ACHN (cell line): Measurements from ENCODE around the gene HDAC9.

ENCODE experiments used
- DNase-seq: peaks from one replicate; pipeline ENCODE4 v3.0.0-alpha.2; 2015
- in situ Hi-C: cut with HindIII; loops from 2 replicates; pipeline ENCODE4 v1.10.0; 2017; ENCODE audit warnings: low sequenced_read_pairs, low pct_ligation_motif_present, low pct_unique_long_range_greater_than_20kb

Gene HDAC9

DNA sequence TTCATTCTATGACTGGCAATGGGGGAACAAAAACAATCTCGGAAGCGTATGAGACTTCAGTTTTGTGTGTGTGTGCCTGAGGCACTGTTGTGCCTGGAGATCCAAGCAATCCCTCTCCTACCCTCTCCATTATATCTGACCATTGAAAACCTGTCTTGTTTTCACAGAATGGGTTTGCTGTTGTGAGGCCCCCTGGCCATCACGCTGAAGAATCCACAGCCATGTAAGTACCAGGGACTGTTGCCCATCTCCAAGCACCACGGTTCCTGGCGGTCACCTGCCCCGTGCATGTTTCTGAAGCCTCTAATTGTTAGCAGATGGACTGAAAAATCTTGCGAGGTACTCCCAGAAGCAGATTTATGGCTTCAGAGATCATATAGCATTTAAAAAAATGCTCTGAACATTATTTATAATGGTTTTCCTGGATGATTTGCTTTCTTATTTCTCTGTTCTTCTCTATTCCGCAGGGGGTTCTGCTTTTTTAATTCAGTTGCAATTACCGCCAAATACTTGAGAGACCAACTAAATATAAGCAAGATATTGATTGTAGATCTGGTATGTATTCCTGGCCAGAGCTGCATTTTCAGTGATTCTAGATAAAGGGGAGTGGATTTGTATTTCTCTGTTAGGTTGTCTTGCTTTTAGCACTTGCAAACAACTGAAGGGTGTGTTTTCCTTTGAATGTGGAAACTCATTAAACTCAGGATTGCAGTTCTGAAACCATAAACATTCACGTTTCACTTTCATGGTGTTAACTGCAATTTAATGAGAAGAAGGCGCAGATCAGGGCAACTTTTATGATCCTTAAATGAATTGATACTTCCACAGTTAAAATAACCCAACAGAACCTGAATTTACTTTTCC lies 333.7 kb downstream of the HDAC9 start:
- in situ Hi-C loops: no loop called here
- DNase-seq: no peak

DNA sequence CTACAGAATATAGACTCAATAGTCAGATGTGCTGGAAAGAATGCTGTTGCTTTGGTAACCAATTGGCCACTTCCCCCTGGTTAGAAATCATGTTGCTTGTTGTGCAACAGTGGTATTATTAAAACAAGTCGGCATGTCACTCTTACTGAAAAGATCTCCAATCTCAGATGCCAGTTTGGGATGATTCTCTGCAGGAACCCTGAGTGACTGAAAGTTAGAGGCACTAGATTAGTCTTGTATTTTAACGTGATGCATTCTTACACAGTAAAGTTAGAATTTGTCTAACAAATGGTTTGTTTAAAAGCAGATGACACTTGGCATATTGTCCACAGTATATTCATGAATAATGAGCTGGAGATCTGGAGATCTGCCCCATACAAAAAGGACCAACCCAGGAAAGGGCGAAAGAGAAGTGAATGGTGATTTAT lies 334.3 kb downstream of the HDAC9 start:
- in situ Hi-C loops: no loop called here
- no peak for DNase-seq

DNA sequence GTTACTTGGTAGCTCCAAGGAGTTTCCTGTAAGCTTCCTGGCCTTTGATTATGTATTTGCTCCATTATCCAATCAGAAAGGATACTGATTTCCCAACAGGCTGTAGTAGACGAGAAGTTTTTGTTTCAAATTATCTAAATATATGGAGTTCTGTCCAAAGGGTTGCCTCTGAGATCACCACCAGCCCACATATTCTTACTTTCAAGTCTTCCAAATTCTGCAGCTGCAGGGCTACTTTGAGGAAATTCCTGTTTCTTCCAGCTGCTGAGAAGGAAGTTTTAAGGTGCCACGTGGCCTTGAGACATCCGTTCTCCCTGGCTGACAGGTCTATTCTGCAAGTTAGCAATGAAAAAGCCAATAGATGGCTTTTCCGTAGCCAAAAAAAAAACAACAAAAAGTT lies 335.9 kb downstream of the HDAC9 start:
- in situ Hi-C loops: no loop called here

DNA sequence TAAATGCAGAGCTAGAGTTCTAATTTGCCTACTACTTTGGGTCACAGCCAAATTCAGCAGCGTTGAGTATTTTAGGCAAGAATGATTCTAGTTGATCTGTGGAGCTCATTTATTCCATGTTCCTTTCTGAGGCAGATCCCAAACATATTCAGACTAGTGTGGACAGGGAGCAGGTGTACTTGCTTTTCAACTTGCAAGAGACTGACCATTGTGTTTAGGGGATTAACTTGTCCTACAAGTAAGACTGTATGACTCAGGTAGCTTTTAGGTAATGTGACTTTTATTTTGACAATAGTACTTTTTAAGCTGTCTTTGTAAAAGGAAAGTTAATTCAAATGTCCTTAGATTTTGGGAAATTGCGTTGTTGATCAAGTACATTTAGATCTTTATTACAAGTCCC lies 336.4 kb downstream of the HDAC9 start:
- in situ Hi-C loops: no loop called here
- DNase-seq: no peak

More for the DNA sequence above, 335.9 kb downstream of the HDAC9 start:
- DNase-seq: no peak

DNA sequence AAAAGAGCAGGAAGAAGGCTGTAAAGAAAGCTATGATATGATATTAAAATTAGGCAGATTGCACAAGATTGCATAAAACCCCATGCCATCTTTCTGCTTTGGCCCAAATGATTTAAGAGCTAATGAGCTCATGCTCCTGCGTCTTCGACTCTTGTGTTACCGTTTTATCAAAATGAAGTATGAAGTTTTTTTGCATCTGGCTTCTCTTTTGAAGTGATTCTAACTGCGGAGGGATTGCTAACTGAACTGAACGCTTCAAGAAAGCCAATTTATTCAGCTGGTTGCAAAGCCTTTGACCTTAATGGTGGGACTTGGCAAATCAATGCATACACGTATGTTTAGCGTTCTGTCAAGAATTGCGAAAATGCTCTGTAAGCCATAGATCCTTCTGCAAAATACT lies 339.0 kb downstream of the HDAC9 start:
- no peak for DNase-seq
- in situ Hi-C loops: no loop called here

DNA sequence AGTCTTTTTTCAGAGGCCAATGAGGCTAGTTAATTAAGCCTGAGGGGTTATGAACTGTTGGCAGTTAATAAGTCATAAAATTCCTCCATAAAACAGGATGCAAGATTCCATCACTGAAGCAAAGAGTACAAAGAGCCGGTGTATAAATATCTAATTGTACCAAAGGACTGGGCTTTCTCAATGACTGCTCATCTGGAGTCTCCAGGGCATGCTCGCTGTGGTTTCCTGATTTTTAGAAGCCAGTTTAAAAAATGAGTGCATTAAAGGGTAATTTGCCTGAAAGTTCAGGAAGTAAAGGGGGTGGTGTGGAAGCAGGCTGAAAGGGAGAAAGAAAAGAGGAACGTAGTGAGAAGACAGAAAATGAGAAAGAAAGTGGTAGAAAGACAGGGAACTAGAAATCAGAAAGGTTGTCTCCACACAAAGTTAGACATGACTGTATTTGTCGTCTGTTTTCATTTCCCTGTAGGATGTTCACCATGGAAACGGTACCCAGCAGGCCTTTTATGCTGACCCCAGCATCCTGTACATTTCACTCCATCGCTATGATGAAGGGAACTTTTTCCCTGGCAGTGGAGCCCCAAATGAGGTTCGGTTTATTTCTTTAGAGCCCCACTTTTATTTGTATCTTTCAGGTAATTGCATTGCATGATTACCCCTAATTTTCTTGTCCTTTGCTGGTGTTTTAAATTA lies 339.6 kb downstream of the HDAC9 start:
- in situ Hi-C loops: no loop called here
- DNase-seq: no peak

DNA sequence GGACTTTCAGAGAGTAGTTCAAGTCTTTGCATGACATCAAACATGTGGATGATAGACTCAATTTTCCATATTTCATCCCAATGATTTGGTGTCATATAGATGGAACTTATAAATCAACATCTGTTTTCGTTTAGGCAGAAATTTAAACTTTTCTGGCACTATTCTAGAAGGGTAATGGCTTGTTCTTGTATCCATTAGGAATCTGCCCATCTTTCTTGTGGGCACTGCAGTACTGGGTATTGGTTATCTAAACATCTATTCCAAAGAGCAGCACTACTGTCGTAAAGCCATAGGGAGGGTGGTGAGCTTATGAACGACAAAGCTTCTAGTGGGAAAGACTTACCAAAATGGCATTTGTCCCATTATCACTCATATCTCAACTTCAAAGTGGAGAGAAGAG lies 348.4 kb downstream of the HDAC9 start:
- in situ Hi-C loops: no loop called here
- no peak for DNase-seq

DNA sequence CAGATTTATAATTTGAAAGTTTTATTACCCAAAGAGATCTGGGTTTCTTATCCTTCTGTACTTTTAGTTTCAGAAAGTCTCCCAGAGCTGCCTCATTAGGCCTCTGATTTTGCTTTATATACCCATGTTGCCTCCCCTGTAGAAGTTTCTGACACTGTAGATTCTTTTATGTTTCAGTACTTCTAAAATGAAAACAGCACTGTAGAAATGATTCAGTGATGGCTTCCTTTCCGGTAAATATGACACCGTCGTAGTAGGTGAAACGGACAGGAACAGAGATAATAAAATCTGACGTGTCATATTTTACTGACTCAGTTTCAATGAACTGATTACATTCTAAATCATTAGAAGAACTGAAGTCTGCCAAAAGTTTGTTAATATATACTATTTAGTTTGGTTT lies 349.2 kb downstream of the HDAC9 start:
- no peak for DNase-seq
- in situ Hi-C loops: no loop called here

DNA sequence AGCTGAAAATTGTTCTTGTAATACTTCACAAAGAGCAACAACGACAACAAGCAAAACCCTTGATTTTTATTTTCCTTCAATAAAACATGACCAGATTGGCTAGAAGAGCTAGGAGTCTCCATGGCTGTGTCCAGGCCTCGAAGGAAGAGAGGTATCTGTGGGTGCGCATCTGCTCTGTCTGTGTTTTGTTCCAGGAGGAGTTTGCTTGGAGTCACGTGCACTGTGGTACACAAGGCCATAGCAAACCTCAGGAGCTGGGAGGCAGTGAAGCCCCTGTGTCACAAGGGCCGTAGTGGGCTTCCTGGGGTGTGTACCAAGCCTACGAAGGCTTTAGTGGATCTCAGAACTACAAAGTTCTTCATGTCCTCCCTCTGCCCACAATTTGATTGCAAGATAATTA lies 350.2 kb downstream of the HDAC9 start:
- in situ Hi-C loops: no loop called here
- DNase-seq: no peak

DNA sequence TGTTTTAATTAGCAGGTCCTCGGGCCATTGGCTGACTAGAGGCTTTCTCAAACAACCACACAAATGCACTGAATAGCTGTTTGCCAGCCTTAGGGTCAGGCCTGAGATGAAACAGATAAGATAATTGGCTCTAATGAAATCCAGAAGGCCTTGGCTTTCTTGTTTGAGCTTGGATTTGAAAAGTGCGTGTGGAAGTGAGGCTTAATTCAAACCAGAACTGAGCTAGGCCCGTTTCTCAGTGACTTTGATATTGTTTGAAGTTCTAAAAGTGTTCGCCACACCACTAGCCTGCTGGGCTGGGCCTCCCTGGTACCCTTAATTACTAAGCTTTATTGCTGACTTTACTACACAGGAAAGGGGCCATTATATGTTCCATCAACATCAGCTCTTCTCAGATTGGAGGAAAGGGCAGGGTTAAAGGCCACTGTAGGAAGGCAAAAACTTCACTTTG lies 351.2 kb downstream of the HDAC9 start:
- in situ Hi-C loops: no loop called here
- DNase-seq: no peak

DNA sequence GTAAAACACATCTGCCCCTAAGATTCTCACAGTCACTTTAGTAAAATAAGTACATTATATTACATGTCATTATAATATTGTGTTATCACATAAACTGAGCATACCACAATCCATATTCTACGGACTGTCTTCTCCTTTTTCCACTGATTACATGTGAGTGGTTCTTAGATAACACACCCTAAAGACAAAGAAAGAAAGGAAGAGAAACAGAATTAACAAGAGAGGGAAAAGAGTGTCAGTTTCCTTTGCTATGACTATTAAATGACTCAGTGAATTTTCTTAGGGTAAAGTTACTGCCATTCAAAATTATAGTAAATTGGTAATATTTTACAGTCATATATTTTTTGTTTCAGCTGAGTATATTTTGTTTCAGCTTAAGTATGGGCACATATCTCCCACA lies 353.6 kb downstream of the HDAC9 start:
- DNase-seq: no peak
- in situ Hi-C loops: no loop called here

DNA sequence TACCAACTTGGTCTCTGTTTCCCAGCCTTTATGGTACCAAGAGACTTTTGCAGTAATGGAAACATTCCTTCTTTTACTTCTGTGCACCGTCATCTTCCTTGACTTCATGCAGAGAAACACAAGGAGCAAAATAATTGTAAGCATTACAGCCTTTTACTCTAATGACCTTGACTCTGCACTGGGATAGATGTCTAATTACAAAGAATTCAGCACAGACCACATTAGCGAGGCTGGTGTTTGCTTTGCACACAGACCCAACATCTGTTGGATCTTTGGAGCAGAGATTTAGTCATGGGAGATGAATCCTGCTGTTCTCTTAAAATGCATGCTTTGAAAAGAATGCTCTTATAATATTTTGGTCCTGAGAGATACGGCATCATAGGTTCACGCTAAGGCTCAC lies 360.2 kb downstream of the HDAC9 start:
- in situ Hi-C loops: no loop called here
- no peak for DNase-seq

DNA sequence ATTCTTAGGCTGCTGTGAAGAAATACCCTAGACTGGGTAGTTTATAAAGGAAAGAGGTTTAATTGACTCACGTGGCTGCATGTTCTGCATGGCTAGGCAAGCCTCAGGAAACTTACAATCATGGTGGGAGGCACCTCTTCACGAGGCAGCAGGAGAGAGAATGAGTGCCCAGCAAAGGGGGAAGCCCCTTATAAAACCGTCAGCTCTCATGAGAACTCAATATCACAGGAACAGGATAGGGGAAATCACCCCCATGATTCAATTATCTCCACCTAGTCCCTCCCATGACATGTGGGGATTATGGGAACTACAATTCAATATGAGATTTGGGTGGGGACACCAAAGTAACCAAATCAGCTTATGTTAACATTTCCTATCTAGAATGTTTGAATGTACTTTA lies 362.7 kb downstream of the HDAC9 start:
- in situ Hi-C loops: no loop called here
- no peak for DNase-seq

DNA sequence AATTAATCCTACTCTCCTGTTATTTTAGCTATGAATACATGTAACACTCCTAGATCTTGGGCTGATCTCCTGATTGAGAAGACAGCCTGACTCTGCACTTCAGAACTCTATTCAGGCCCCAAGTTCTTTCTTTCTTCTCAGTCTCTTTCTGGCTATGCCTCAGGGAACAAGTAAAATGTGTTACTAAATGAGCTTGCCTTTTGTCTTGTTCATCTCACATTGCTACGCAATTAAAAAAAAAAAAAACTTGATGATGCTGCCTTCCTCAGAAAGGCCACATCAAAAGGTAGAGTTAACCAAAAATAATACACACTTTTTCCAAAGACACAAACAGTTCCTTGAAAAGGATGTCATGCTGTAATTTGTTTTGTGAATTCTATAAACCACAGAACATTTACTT lies 363.8 kb downstream of the HDAC9 start:
- in situ Hi-C loops: no loop called here
- DNase-seq: no peak

DNA sequence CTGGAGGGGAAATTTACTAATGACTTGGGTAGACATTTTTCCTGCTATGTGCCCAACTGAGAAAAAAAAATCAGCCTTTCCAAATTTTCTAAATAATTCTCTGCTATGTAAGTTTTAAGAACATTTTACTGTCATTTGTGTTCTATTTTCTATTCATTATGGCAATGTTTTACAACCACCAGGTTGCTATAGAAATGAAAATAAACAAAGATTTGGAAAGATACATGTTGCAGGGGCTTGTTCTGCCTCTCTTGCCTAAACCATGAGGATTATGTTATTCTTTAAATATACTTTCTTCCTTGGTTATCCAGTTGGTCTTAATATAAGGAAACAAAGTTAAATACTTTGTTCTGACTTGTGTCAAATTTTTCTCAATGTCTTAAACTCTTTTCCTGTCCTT lies 364.7 kb downstream of the HDAC9 start:
- in situ Hi-C loops: no loop called here
- DNase-seq: no peak

DNA sequence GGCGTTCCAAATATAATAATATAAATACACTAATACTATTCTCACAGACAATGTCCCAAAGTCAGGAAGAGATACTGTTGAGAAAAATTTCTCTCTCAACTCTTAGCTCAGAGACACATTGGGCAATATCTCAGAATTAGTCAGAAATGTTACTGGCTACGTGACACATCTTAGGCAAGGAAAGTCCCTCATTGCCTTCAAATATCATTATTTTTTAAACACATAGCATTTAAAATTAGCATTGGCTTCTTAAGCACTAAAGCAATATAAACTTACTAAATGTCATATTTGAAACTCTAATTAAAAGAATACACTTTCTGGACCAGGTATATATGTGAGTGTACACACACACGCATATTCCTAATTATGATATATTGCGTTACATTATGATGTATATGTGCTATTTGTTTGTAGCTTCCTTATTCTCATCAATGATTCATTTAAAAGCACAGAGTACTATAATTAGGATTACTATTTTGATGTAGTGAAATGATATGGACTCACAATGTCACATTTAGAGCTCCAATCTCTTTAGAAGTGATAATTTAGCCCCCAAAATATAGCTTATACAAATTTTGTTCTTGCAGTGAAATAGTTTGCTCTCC lies 366.1 kb downstream of the HDAC9 start:
- in situ Hi-C loops: no loop called here
- DNase-seq: no peak

DNA sequence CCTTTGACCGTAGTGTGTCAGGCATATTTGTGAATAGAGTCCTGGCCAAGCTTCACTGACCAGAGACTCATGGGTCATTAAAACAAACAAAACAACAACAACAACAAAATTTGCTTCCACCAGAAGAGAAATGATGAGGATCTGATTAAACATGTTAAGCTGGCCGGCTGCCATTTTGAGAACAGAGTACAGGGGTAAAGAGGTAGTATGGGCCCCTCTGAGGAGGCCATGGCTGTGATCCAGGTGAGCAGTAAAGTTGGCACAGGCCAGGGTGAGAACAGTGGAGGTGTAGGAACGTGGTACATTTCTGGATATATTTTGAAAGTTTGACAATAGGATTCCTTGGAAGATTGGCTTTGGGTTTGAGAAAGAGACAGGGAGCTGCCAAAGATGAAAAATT lies 369.4 kb downstream of the HDAC9 start:
- no peak for DNase-seq
- in situ Hi-C loops: no loop called here

DNA sequence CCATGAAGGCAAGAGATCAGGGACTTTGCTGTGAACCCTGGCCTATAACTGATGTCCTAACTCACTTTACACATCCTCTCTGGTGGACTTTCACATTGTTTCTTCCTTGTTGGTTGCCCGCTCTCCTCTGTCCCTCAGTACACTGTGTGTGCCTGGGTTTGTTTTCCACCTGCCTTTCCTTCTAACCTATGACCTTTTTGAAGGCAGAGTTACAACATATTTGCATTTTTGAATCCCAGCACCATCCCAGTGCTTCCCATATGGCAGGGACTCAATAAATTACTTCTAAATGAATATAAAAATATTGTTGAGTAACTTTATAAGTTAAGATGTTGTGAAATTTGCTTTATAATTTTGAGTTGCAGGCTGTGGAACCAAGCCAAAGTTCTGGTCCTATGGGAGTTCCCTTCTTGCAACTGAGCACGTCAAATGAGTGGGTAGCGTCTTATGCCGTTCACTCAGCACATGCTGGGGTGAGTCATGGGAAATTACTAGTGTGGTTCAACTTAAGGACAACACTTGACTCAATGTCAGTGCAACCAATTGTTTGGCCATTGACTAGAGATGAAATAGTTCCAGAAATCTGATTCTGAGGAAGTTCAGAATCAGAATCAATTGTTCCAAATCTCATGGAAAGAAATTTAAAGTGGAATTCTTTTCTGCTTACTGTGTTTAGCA lies 370.9 kb downstream of the HDAC9 start:
- in situ Hi-C loops: no loop called here
- peak; percentile 18 for DNase-seq

DNA sequence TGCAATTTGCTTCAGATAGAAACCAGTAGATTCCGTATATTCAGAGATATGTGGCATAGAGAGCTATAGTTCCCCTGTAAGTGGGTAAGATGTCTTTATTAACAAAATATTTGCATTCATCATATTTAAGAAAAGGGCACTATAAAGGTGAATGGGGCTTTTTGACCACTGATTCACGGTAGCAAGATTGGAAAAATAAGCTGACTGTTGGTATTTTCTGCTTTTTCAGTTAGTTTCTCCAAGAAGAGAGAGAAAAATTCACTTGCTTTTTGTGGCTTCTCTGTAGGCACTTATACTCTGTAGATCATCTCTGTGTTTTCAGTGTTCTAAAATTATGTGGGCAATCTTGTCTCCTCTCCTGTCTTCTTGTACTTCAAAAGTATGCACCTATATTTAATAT lies 376.8 kb downstream of the HDAC9 start:
- in situ Hi-C loops: no loop called here
- DNase-seq: no peak
